Right forelimb (tissue), 1 donor: ENCODE measurements around the gene EXD3.

Experiments
- DNase-seq: peaks from one replicate; pipeline ENCODE4 v3.0.0-alpha.2; 2018

EXD3 gene

GRCh38 chr9:137446851-137447471 lies 24.0 kb upstream of the EXD3 start:
- no peak for DNase-seq

GRCh38 chr9:137445930-137446431 lies 23.0 kb upstream of the EXD3 start:
- no peak for DNase-seq

- DNase-seq = peak; percentile 84
These were observed 22.4 kb upstream of the EXD3 start for GRCh38 chr9:137445275-137445807.

- DNase-seq = no peak
These were observed 21.3 kb upstream of the EXD3 start for GRCh38 chr9:137444106-137444790.

- no peak for DNase-seq
These were observed 19.0 kb upstream of the EXD3 start for GRCh38 chr9:137441935-137442321.

GRCh38 chr9:137441289-137441934 lies 18.4 kb upstream of the EXD3 start, which contains the start of gene ENTPD8:
Gene ENTPD8, minus strand, starts transcription at chr9:137441357. Its CDS starts 3,072 bp downstream, at chr9:137438285.
- DNase-seq = peak; percentile 71

GRCh38 chr9:137439158-137439714 lies 16.3 kb upstream of the EXD3 start:
- DNase-seq = no peak

- DNase-seq = no peak
These were observed 15.7 kb upstream of the EXD3 start for GRCh38 chr9:137438591-137439157.

GRCh38 chr9:137437691-137438590 lies 15.0 kb upstream of the EXD3 start:
- no peak for DNase-seq

- DNase-seq = no peak
These were observed 14.0 kb upstream of the EXD3 start for GRCh38 chr9:137436761-137437600.

- no peak for DNase-seq
These were observed 13.2 kb upstream of the EXD3 start for GRCh38 chr9:137435980-137436760.

GRCh38 chr9:137435381-137435891 lies 12.5 kb upstream of the EXD3 start:
- no peak for DNase-seq

- no peak for DNase-seq
These were observed 11.8 kb upstream of the EXD3 start for GRCh38 chr9:137434498-137435380.

- no peak for DNase-seq
These were observed 11.0 kb upstream of the EXD3 start for GRCh38 chr9:137433916-137434431.

GRCh38 chr9:137433349-137433915 lies 10.5 kb upstream of the EXD3 start:
- no peak for DNase-seq

- DNase-seq = no peak
These were observed 9.9 kb upstream of the EXD3 start for GRCh38 chr9:137432687-137433348.

- no peak for DNase-seq
These were observed 8.5 kb upstream of the EXD3 start for GRCh38 chr9:137431416-137431931.
